ENCODE results near the gene CNEP1R1.

The CNEP1R1 gene

DNA sequence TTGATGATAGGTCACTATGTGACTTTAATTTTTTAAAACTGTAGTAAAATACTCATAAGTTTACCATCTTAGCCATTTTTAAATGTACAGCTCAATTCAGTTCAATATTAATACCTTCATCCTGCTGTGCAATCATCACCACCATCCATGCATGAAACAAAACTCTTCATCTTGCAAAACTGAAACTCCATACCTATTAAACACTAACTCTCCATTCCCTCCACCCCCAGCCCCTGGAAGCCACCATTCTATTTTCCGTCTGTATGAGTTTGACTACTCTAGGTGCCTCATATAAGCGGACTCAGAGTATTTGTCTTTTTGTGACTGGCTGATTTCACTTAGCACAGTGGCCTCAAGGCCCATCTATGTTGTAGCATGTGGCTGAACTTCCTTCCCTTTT lies 9.4 kb upstream of the CNEP1R1 start:
- Histone ChIP-seq H3K27ac (no peak overlapping the region), H3K4me3 (no peak overlapping the region)
- TF ChIP-seq, protein P1, sequence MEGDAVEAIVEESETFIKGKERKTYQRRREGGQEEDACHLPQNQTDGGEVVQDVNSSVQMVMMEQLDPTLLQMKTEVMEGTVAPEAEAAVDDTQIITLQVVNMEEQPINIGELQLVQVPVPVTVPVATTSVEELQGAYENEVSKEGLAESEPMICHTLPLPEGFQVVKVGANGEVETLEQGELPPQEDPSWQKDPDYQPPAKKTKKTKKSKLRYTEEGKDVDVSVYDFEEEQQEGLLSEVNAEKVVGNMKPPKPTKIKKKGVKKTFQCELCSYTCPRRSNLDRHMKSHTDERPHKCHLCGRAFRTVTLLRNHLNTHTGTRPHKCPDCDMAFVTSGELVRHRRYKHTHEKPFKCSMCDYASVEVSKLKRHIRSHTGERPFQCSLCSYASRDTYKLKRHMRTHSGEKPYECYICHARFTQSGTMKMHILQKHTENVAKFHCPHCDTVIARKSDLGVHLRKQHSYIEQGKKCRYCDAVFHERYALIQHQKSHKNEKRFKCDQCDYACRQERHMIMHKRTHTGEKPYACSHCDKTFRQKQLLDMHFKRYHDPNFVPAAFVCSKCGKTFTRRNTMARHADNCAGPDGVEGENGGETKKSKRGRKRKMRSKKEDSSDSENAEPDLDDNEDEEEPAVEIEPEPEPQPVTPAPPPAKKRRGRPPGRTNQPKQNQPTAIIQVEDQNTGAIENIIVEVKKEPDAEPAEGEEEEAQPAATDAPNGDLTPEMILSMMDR (IDR thresholded peaks at IDR 0.05), result no peak
- no peak for DNase-seq (ENCODE audit: low spot score)

- Histone ChIP-seq H3K4me3 (no peak overlapping the region), H3K27ac (no peak overlapping the region)
- DNase-seq (ENCODE audit: low spot score), result no peak
- TF ChIP-seq, protein P1 (IDR thresholded peaks at IDR 0.05), result no peak
Measured at GRCh38 chr16:50017553-50017952, 7.5 kb upstream of the CNEP1R1 start.

- TF ChIP-seq, protein P1 (IDR thresholded peaks at IDR 0.05), result no peak
- no peak for DNase-seq (ENCODE audit: low spot score)
- Histone ChIP-seq H3K27ac (no peak overlapping the region), H3K4me3 (no peak overlapping the region)
Measured at GRCh38 chr16:50021544-50021943, 3.5 kb upstream of the CNEP1R1 start.

DNA sequence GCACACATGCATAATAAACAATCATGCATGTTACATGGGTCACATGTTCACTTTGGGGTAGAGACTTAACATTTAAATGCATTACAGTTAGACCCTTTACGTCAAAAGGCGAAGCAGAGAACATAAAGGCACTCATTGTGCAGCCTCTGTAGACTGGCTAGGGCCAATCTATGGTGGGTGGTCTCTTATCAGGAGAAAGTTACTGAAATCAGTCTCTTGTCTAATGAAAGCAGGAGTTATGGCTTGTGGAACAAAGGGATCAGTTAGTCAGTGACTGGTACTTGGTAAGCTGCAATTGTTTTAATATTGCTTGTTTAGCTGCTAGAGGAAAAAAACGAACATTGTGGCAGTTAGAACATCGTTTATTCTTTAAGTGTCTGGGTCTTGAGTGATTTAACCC lies 1.4 kb upstream of the CNEP1R1 start:
- H3K27ac ChIP-seq, result no peak overlapping the region
- no peak overlapping the region for H3K4me3 ChIP-seq
- DNase-seq (ENCODE audit: low spot score), result no peak
- TF ChIP-seq, protein P1 (IDR thresholded peaks at IDR 0.05), result no peak

DNA sequence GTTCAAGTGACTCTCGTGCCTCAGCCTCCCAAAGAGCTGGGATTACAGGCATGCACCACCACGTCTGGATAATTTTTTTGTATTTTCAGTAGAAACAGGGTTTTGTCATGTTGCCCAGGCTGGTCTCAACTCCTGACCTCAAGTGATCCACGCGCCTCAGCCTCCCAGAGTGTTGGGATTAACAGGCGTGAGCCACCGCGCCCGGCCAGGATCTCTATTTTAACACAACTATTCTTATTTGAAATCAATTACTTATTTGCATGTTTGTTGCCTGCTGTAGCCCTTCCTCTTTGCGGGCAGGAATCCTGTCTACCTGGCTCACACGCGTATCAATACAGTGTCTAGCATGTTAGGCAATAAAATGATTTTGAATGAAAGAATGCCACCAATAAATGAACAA lies 818 bp upstream of the CNEP1R1 start:
- Histone ChIP-seq H3K27ac (no peak overlapping the region), H3K4me3 (no peak overlapping the region)
- no peak for DNase-seq (ENCODE audit: low spot score)
- TF ChIP-seq, protein P1 (IDR thresholded peaks at IDR 0.05), result no peak

DNA sequence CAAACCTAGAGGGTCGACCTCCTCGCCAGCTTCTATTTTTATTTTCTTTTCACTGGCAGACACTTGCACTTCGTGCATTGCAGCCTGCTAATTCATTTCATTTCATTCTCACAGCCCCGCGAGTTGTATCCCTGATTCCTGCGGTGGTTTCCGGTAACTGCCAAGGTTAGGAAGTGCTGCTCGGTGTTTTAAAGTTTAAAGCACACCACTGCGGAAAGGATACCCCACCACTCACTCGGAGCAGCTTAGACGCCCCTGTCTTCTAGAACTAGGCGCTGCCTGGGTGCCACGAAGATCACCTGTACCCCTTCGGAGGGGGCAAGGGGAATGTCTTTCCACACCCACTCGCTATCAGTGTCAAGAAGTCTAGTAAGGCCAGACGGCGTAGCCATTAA lies 509 bp downstream of the CNEP1R1 start:
- TF ChIP-seq, protein P1 (IDR thresholded peaks at IDR 0.05), result no peak
- H3K27ac ChIP-seq, result peak overlapping the region; percentile 84 to 88
- DNase-seq (ENCODE audit: low spot score), result no peak
- peak overlapping the region; percentile 91 for H3K4me3 ChIP-seq

GRCh38 chr16:50027829-50028228 lies 2.8 kb downstream of the CNEP1R1 start:
- TF ChIP-seq, protein P1 (IDR thresholded peaks at IDR 0.05), result no peak
- no peak for DNase-seq (ENCODE audit: low spot score)
- no peak overlapping the region for H3K4me3 ChIP-seq
- H3K27ac ChIP-seq, result no peak overlapping the region
